ENCODE results near the gene AQP12A.

DNA sequence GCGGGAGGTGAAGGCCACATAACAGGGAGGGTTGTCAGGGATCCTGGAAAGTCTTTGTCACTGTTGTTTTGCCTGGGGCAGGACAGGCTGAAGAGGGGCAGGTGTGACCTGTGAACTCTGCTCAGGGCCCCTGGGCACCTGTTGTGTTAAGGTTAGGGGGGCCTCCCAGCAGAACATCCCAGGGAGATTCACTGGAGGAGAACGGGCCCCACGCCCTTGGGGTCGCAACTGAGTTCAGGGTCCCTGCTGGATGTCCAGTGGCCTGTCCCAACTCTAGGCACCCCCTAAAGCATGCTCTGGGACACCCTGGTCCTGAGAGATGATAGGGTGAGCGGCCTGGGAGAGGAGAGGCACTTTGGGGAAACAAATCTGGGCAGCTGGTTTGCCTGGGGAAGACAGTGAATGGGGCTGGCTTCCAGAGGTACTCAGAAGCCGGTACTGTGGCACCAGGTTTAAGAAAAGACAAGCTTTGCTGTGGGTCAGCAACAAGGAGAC lies 43.5 kb upstream of the AQP12A start:
- TF ChIP-seq, protein P1, sequence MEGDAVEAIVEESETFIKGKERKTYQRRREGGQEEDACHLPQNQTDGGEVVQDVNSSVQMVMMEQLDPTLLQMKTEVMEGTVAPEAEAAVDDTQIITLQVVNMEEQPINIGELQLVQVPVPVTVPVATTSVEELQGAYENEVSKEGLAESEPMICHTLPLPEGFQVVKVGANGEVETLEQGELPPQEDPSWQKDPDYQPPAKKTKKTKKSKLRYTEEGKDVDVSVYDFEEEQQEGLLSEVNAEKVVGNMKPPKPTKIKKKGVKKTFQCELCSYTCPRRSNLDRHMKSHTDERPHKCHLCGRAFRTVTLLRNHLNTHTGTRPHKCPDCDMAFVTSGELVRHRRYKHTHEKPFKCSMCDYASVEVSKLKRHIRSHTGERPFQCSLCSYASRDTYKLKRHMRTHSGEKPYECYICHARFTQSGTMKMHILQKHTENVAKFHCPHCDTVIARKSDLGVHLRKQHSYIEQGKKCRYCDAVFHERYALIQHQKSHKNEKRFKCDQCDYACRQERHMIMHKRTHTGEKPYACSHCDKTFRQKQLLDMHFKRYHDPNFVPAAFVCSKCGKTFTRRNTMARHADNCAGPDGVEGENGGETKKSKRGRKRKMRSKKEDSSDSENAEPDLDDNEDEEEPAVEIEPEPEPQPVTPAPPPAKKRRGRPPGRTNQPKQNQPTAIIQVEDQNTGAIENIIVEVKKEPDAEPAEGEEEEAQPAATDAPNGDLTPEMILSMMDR (optimal IDR thresholded peaks at IDR 0.05 in 1 of 3, IDR thresholded peaks at IDR 0.05 in 1 of 3, conservative IDR thresholded peaks at IDR 0.05 in 1 of 3; ENCODE audit: extremely low read depth in 1 of 3, insufficient read depth in 2 of 3, low read length in 3 of 3), result no peak
- TF ChIP-seq EZH2 (IDR thresholded peaks at IDR 0.05; ENCODE audit: low read length), result no peak
